Gastroesophageal sphincter (tissue), 4 donors: ENCODE results near the gene DPYSL4. TPM values are rescaled to one million over a fixed set of nuclear protein-coding genes. Genes with fewer than 3 reads are reported as not detected.

Source experiments
- ATAC-seq: fragments of 150-250 bp; one replicate; pipeline ENCODE4 v1.9.1; 2016; ENCODE audit warnings: mild to moderate bottlenecking, moderate library complexity
- H3K27ac ChIP-seq, 4 donors: fragments of 200-600 bp; sonication (generic) in 3 of 4; 1 replicate in 3 of 4; 2 replicates in 1 of 4; pipeline ENCODE4 v1.5.1; 2016 to 2019
- H3K27me3 ChIP-seq: fragments of 200-600 bp; sonication (generic); one replicate; pipeline ENCODE4 v1.5.1; 2019
- H3K36me3 ChIP-seq, 2 donors: fragments of 200-600 bp; sonication (generic); one replicate each; pipeline ENCODE4 v1.5.1; 2019; ENCODE audit warnings: control low read depth in 1 of 2
- H3K4me1 ChIP-seq, 3 donors: fragments of 200-600 bp; sonication (generic); 1 replicate in 2 of 3; 2 replicates in 1 of 3; pipeline ENCODE4 v1.5.1; 2016 to 2019; ENCODE audit warnings: control low read depth in 2 of 3
- H3K4me3 ChIP-seq, 2 donors: fragments of 200-600 bp; sonication (generic); one replicate each; pipeline ENCODE4 v1.5.1; 2019; ENCODE audit warnings: mild to moderate bottlenecking in 1 of 2, moderate library complexity in 1 of 2
- H3K9me3 ChIP-seq, 3 donors: fragments of 200-600 bp; sonication (generic); one replicate each; pipeline ENCODE4 v1.5.1; 2017 to 2019; ENCODE audit warnings: control low read depth in 2 of 3
- EP300 ChIP-seq: sonication (generic); formaldehyde crosslinking; IDR thresholded peaks from one replicate; pipeline ENCODE4 v1.6.1; 2017; ENCODE audit warnings: antibody characterized with exemption, mild to moderate bottlenecking
- POLR2A ChIP-seq, 2 donors: fragments of 450-650 bp; IDR thresholded peaks; one replicate each; pipeline ENCODE4 v1.6.1; 2017; ENCODE audit warnings: antibody characterized with exemption in 2 of 2, mild to moderate bottlenecking in 2 of 2, moderate library complexity in 1 of 2
- POLR2AphosphoS5 ChIP-seq: sonication (generic); formaldehyde crosslinking; IDR thresholded peaks from one replicate; pipeline ENCODE4 v1.6.1; 2017; ENCODE audit warnings: antibody characterized with exemption
- WGBS, 2 donors: methylation state at CpG; one replicate each; pipeline ENCODE4 v1.1.5; 2018; ENCODE audit warnings: low coverage in 1 of 2; 5-methylcytosine and 5-hydroxymethylcytosine counted together
- total RNA-seq, 4 donors: library from RNA; depleted of rRNA; stranded (reverse); fragments of >200 nt; gene quantifications; one replicate each; pipeline ENCODE4 v1.1.0, GENCODE V29; 2016
- TF ChIP-seq, protein P1 (sequence below), 4 experiments: fragments of 200-600 bp in 2 of 4; fragments of 450-650 bp in 2 of 4; sonication (generic) in 1 of 4; IDR thresholded peaks; one replicate each; pipeline ENCODE4 v1.5.1; 2017 to 2019; ENCODE audit warnings: antibody characterized with exemption in 4 of 4, mild to moderate bottlenecking in 2 of 4, moderate library complexity in 2 of 4

Gene DPYSL4
- total RNA-seq, 4 donors from 2014 or later = 1.6 to 2.6 (median 1.9) TPM

DNA sequence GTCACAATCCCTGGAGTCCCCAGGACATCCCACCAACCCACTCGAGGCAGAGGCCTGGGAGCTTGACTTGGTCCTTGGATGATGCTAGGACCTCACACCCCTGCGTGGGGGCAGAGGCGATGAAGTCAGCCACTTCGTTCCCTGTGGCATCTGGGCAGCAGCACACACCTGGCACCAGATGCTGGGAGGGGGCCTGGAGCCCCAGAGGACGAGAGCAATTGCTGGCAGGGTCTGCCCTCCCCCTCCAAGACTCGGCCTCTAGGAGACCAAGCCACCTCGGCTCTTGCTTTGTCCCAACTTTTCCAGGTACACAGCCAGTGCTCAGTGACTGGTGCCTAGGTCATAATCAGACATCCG, 39.1 kb downstream of the DPYSL4 start:
- 29 to 77% methylated on average over 1 to 4 of the region's 8 CpGs for WGBS, 2 donors

DNA sequence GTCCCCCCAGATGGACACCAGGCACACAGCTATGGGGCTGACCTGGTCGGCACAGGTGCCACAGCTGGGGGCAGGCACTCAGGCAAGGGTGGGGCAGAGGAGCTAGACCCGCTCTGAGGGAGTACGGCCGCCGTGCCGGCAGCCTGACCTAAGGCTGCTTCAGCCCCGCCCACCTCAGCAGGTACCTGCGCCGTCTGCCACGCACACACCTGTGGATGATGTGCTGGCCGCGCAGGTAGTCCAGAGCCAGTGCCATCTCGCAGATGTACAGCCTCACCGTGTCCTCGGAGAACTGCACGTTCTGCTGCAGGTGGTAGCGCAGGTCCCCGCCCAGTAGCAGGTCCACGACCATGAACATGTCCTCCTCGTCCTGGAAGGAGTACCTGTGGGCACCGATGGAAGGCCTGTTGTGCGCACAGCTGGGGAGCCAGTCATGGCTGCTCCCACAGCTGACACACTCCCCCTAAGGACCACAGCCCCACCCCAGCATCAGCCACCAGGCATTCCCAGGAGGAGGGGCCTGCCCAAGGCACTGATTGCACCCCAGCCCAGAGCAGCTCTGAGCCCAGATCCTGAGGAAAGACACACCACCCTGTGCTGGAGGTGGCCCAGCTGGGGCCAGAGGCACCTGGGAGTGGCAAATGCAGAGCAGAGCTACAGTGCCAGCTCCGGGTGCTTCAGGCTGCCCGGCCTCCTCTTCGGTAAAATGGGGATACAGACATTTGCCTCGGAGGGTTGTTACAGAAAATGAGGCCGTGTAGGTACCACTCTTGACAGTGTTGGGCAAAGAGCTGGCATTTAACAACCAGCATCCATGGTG, 40.0 kb downstream of the DPYSL4 start:
- peaks cover 0 to 12% (median 0%) of the 10 kb centered on the region in 3 donors for H3K4me1 ChIP-seq
- H3K4me3 ChIP-seq = no peak overlapping the region
- H3K36me3 ChIP-seq = peaks cover 0 to 16% of the 10 kb centered on the region in 2 donors
- 94 to 100% methylated on average over 1 to 4 of the region's 27 CpGs for WGBS, 2 donors
- H3K27ac ChIP-seq = no peak overlapping the region
- no peak for ATAC-seq
- H3K27me3 ChIP-seq = no peaks in the 10 kb centered on the region
- no peaks in the 10 kb centered on the region for H3K9me3 ChIP-seq
- TF ChIP-seq EP300 = no peak
- no peak for TF ChIP-seq POLR2AphosphoS5
- TF ChIP-seq, protein P1, sequence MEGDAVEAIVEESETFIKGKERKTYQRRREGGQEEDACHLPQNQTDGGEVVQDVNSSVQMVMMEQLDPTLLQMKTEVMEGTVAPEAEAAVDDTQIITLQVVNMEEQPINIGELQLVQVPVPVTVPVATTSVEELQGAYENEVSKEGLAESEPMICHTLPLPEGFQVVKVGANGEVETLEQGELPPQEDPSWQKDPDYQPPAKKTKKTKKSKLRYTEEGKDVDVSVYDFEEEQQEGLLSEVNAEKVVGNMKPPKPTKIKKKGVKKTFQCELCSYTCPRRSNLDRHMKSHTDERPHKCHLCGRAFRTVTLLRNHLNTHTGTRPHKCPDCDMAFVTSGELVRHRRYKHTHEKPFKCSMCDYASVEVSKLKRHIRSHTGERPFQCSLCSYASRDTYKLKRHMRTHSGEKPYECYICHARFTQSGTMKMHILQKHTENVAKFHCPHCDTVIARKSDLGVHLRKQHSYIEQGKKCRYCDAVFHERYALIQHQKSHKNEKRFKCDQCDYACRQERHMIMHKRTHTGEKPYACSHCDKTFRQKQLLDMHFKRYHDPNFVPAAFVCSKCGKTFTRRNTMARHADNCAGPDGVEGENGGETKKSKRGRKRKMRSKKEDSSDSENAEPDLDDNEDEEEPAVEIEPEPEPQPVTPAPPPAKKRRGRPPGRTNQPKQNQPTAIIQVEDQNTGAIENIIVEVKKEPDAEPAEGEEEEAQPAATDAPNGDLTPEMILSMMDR (IDR thresholded peaks at IDR 0.05) = no peak
- TF ChIP-seq POLR2A (IDR thresholded peaks at IDR 0.05) = no peak

More for the DNA sequence above, 39.1 kb downstream of the DPYSL4 start:
- peaks cover 0 to 12% (median 0%) of the 10 kb centered on the region in 3 donors for H3K4me1 ChIP-seq
- no peak for TF ChIP-seq POLR2A (IDR thresholded peaks at IDR 0.05)
- no peak for TF ChIP-seq EP300
- no peak for TF ChIP-seq POLR2AphosphoS5
- TF ChIP-seq, protein P1 (IDR thresholded peaks at IDR 0.05) = no peak
- no peaks in the 10 kb centered on the region for H3K9me3 ChIP-seq
- no peaks in the 10 kb centered on the region for H3K27me3 ChIP-seq
- no peak overlapping the region for H3K27ac ChIP-seq
- H3K36me3 ChIP-seq = peaks cover 0 to 16% of the 10 kb centered on the region in 2 donors
- no peak for ATAC-seq
- H3K4me3 ChIP-seq = no peak overlapping the region

DNA sequence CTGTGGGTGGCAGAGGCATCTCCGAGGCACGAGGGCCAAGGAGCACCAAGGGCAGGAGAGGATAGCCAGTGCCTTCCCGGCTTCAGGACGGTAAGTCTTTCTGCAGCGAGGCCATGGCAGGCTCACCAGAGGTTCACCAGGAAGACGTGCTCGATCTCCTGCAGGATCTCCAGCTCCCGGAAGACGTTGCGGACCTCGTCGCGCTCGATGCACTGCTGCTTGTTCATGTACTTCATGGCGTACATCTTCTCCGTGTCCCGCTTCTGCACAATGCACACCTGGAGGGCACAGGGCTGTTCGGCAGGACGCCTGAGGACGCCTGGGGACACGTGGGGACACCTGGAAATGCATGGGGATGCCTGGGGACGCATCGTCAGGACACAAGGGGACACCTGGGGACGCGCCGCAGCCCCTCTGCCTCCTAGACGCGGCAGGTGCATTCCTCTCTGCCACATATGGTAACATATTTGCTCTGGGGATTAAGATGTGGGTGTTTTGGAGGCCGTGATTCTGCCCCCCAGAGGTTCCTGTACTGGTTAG, 41.2 kb downstream of the DPYSL4 start:
- Histone ChIP-seq H3K4me1 (peaks cover 0 to 9% (median 0%) of the 10 kb centered on the region in 3 donors), H3K27ac (no peak overlapping the region), H3K4me3 (no peak overlapping the region), H3K36me3 (peaks cover 0 to 8% of the 10 kb centered on the region in 2 donors), H3K27me3 (no peaks in the 10 kb centered on the region), H3K9me3 (no peaks in the 10 kb centered on the region)
- TF ChIP-seq, protein P1 (IDR thresholded peaks at IDR 0.05) = no peak
- TF ChIP-seq EP300 (no peak), POLR2A (IDR thresholded peaks at IDR 0.05) (no peak), POLR2AphosphoS5 (no peak)
- WGBS, 2 donors = 100% methylated on average over 7 of the region's 29 CpGs; no CpG with 5 or more reads in 1 of the 2 donors
- ATAC-seq = no peak

GRCh38 chr10:132228616-132229015, 41.9 kb downstream of the DPYSL4 start:
- H3K4me1 ChIP-seq = peaks cover 0 to 4% (median 0%) of the 10 kb centered on the region in 3 donors
- no peak overlapping the region for H3K4me3 ChIP-seq
- TF ChIP-seq, protein P1 (IDR thresholded peaks at IDR 0.05) = no peak
- no peak for TF ChIP-seq EP300
- H3K9me3 ChIP-seq = no peaks in the 10 kb centered on the region
- peaks cover 0 to 8% of the 10 kb centered on the region in 2 donors for H3K36me3 ChIP-seq
- H3K27me3 ChIP-seq = no peaks in the 10 kb centered on the region
- ATAC-seq = no peak
- no peak overlapping the region for H3K27ac ChIP-seq
- 80% methylated on average over 1 of the region's 14 CpGs; no CpG with 5 or more reads in 1 of the 2 donors for WGBS, 2 donors

DNA sequence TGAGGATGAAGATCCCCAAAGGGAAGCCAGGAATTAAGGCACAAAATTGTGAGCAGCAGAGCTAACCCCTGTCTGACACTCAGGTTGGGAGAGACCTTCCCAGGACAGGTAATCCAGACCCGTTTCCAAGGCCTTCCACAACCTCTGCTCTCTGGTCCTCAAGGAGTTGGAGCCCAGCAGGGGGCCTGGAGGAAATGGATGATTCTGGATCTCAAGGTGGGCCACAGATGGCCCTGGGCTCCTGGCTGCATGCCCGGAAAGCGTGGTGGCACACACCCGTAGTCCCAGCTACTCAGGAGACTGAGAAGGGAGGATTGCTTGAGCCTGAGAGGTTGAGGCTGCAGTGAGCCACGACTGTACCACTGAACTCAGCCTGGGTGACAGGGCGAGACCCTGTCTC, 42.3 kb downstream of the DPYSL4 start:
- WGBS, 2 donors = 75 to 80% methylated on average over 1 to 6 of the region's 6 CpGs
- no peak for ATAC-seq
- TF ChIP-seq POLR2A (IDR thresholded peaks at IDR 0.05) (no peak), POLR2AphosphoS5 (no peak), EP300 (no peak)
- TF ChIP-seq, protein P1 (IDR thresholded peaks at IDR 0.05) = no peak
- Histone ChIP-seq H3K9me3 (no peaks in the 10 kb centered on the region), H3K4me3 (no peak overlapping the region), H3K36me3 (peaks cover 0 to 8% of the 10 kb centered on the region in 2 donors), H3K27me3 (no peaks in the 10 kb centered on the region), H3K4me1 (peaks cover 0 to 4% (median 0%) of the 10 kb centered on the region in 3 donors), H3K27ac (no peak overlapping the region)
